Ovary (tissue), 3 donors: ENCODE results near the gene FREM2.

Experiments used
- EP300 ChIP-seq: sonication (generic); formaldehyde crosslinking; IDR thresholded peaks from one replicate; pipeline ENCODE4 v1.6.1; 2017; ENCODE audit warnings: antibody characterized with exemption
- POLR2A ChIP-seq: fragments of 450-650 bp; IDR thresholded peaks from one replicate; pipeline ENCODE4 v1.6.1; 2017; ENCODE audit warnings: antibody characterized with exemption, mild to moderate bottlenecking, moderate library complexity
- TF ChIP-seq, protein P1 (sequence below), 3 donors: fragments of 450-650 bp in 2 of 3; fragments of 200-600 bp in 1 of 3; IDR thresholded peaks; one replicate each; pipeline versions ENCODE4 v1.5.1 to v1.8.0; 2016 to 2022; ENCODE audit warnings: antibody characterized with exemption in 3 of 3, mild to moderate bottlenecking in 1 of 3
- donor health status: DM: no; HTN: no; CAD: no.

GRCh38 chr13:38803531-38803930, 116.7 kb downstream of the FREM2 start:
- TF ChIP-seq POLR2A: no peak
- TF ChIP-seq, protein P1, sequence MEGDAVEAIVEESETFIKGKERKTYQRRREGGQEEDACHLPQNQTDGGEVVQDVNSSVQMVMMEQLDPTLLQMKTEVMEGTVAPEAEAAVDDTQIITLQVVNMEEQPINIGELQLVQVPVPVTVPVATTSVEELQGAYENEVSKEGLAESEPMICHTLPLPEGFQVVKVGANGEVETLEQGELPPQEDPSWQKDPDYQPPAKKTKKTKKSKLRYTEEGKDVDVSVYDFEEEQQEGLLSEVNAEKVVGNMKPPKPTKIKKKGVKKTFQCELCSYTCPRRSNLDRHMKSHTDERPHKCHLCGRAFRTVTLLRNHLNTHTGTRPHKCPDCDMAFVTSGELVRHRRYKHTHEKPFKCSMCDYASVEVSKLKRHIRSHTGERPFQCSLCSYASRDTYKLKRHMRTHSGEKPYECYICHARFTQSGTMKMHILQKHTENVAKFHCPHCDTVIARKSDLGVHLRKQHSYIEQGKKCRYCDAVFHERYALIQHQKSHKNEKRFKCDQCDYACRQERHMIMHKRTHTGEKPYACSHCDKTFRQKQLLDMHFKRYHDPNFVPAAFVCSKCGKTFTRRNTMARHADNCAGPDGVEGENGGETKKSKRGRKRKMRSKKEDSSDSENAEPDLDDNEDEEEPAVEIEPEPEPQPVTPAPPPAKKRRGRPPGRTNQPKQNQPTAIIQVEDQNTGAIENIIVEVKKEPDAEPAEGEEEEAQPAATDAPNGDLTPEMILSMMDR (IDR thresholded peaks at IDR 0.05): no peak
- no peak for TF ChIP-seq EP300
